ENCODE data around the gene SPI1.
"Not testable (repeated sequence)": the region's sequence is repeated elsewhere in the genome, so short reads cannot be mapped to it uniquely, and the experiment has no call there.

Gene SPI1

GRCh38 chr11:47325271-47326041, 52.9 kb downstream of the SPI1 start:
- no peak for DNase-seq (ENCODE audit: low spot score)

DNA sequence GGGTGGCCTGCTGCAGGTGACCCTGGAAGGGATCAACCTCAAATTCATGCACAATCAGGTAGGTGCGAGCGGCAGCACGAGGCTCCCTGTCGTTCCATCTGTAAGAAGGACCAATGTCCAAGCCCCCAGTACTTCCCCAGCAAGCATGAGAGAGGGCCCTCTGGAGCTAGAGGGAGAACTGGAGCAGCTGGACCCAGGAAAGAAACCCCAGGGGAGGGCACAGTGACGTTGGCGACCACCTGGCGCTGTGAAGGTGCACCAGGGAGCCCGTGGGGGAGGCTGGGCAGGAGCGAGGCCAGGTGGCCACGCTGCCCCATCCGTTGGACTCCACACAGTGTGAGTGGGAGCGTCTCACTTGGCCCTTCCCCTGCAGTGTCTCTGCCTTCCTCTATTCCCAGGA, 53.8 kb downstream of the SPI1 start:
- DNase-seq (ENCODE audit: low spot score): no peak

DNA sequence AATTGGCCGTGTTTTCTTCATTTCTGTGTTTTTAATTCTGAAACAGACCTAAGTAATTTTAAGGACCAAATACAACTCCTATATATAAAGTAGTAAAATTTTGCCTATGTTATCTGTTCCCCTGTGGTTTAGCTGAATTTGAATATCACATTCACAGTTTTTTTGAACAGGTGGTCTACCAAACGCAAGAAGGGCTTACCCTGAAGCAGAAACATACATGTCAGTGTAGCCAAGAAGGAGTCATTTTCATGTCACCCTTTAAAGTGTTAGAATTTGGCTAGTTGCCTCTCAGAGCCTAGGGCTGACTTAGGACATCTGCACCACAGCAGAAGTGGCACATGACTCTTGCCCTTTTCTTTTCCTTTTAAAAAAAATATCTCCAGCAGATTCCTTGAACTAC, 60.2 kb downstream of the SPI1 start:
- no peak for DNase-seq (ENCODE audit: low spot score)

DNA sequence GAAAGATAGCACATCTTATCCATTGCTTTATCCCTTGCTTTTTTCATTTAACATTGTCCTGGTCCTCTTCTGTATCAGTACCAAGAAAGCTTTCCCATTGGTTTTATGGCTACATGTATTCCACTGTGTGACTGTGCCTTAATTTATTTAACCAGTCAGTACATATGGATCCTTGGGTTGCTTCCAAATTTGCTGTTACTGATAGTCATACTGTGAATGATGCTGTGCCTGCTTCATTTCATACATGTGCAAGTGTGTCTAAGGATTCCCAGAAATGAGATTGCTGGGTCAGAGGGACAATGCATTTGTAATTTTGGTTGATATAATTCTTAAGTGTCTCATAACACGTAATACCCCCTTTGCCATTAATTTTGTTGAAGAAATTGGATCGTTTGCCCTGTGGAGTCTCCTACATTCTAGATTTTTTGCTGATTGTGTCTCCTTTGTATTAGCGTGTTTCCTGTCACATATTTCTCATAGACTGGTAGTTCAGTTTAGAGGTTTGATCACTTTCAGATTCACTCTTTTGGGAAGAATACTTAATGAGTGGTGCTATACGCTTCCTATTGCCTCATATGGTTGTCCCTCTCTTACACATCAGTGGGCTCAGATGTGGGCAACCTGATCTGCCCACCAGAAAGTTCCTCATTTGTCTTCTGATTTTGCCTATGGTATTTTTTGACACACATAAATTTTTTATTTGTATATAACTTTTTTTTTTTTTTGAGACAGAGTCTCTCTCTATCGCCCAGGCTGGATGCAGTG, 61.1 kb downstream of the SPI1 start:
- no peak for DNase-seq (ENCODE audit: low spot score)

GRCh38 chr11:47316501-47316900, 61.8 kb downstream of the SPI1 start:
- not testable (repeated sequence) for DNase-seq (ENCODE audit: low spot score)

GRCh38 chr11:47314992-47315391, 63.4 kb downstream of the SPI1 start:
- DNase-seq (ENCODE audit: low spot score): no peak

GRCh38 chr11:47308050-47308823, 70.1 kb downstream of the SPI1 start:
- DNase-seq (ENCODE audit: low spot score): no peak

DNA sequence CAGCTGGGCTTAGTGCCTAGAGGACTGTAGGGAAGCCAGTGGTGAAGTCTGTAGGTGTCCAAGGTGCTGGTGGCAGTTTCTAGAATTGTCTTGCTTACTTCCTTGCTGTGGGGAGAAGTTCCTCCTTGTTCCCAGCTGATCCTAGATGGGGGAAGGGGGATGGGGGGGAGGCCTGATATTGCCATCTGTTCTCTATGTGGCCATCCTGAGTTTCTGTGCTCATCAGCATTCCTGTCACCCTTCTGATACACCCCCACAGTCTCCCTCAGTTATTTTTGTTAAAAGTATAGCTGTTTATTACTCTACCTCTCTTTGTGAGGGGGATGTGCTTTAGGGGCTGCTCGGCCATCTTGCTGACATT, 71.9 kb downstream of the SPI1 start:
- no peak for DNase-seq (ENCODE audit: low spot score)

- DNase-seq (ENCODE audit: low spot score): no peak
These were observed 72.4 kb downstream of the SPI1 start for GRCh38 chr11:47305734-47306483.

Measured in CD4-positive, alpha-beta T cell treated with Interleukin-15 for 4 hours (primary cell).